ENCODE results near the gene MACF1.

- TF ChIP-seq CTCF (IDR thresholded peaks at IDR 0.05) (no peak), POLR2A (IDR thresholded peaks at IDR 0.05) (no peak)
Measured at GRCh38 chr1:39216771-39217170, 12.3 kb downstream of the MACF1 start.

Data from breast epithelium (tissue), 3 donors.